ENCODE measurements around the gene PROM1. TPM values are rescaled to one million over a fixed set of nuclear protein-coding genes. Genes with fewer than 3 reads are reported as not detected.

Gene PROM1
- polyA plus RNA-seq, 3 donors = not detected

GRCh38 chr4:15925830-15926229 is 158.0 kb downstream of the PROM1 start:
- 67% methylated on average over 1 of the region's 3 CpGs for WGBS (ENCODE audit: insufficient coverage)
- H3K4me1 Mint-ChIP-seq = no peaks in the 10 kb centered on the region
- Histone ChIP-seq H3K9me3 (replicated peaks in 1 of 2; ENCODE audit: control insufficient read depth in 1 of 2, insufficient read depth in 1 of 2, low read length in 2 of 2) (no peaks in the 10 kb centered on the region), H4K20me1 (ENCODE audit: insufficient read depth, low read length) (no peaks in the 10 kb centered on the region), H3K4me3 (replicated peaks in 1 of 3; ENCODE audit: low read depth in 2 of 3, low read length in 3 of 3) (no peak overlapping the region), H2AFZ (ENCODE audit: insufficient read depth, low read depth, low read length, poor library complexity, severe bottlenecking) (no peak overlapping the region), H3K27ac (ENCODE audit: low read depth in 1 of 2, low read length in 2 of 2) (no peak overlapping the region), H3K9ac (ENCODE audit: insufficient read depth, low read length, poor library complexity, severe bottlenecking) (no peak overlapping the region), H3K4me2 (replicated peaks; ENCODE audit: extremely low read depth, low read length, poor library complexity, severe bottlenecking) (no peak overlapping the region), H3K27me3 (ENCODE audit: control insufficient read depth in 2 of 2, insufficient read depth in 2 of 2, low read length in 2 of 2) (no peaks in the 10 kb centered on the region), H3K79me2 (ENCODE audit: insufficient read depth, low read length) (no peaks in the 10 kb centered on the region), H3K4me1 (ENCODE audit: control insufficient read depth in 1 of 2, insufficient read depth in 2 of 2, low read length in 2 of 2) (no peaks in the 10 kb centered on the region), H3K36me3 (replicated peaks in 1 of 2; ENCODE audit: control insufficient read depth in 1 of 2, insufficient read depth in 2 of 2, low read length in 2 of 2) (no peaks in the 10 kb centered on the region)
- no peak for DNase-seq
- peaks cover 3 to 11% (median 5%) of the 10 kb centered on the region in 3 donors for H3K27me3 Mint-ChIP-seq (ENCODE audit: low read depth in 3 of 3)
- intact Hi-C loops (cut with micrococcal nuclease) = no loop called here
- peaks cover 0 to 1% (median 0%) of the 10 kb centered on the region in 7 donors for H3K9me3 Mint-ChIP-seq
- no peak for TF ChIP-seq CTCF (IDR thresholded peaks at IDR 0.05)
- H3K4me3 Mint-ChIP-seq = no peak overlapping the region
- no peak overlapping the region for H3K27ac Mint-ChIP-seq
- H3K36me3 Mint-ChIP-seq = no peaks in the 10 kb centered on the region

- Histone ChIP-seq H4K20me1 (ENCODE audit: insufficient read depth, low read length) (no peaks in the 10 kb centered on the region), H3K79me2 (ENCODE audit: insufficient read depth, low read length) (no peaks in the 10 kb centered on the region), H3K4me2 (replicated peaks; ENCODE audit: extremely low read depth, low read length, poor library complexity, severe bottlenecking) (no peak overlapping the region), H2AFZ (ENCODE audit: insufficient read depth, low read depth, low read length, poor library complexity, severe bottlenecking) (no peak overlapping the region), H3K27ac (ENCODE audit: low read depth in 1 of 2, low read length in 2 of 2) (no peak overlapping the region), H3K4me3 (replicated peaks in 1 of 3; ENCODE audit: low read depth in 2 of 3, low read length in 3 of 3) (no peak overlapping the region), H3K9ac (ENCODE audit: insufficient read depth, low read length, poor library complexity, severe bottlenecking) (no peak overlapping the region), H3K27me3 (ENCODE audit: control insufficient read depth in 2 of 2, insufficient read depth in 2 of 2, low read length in 2 of 2) (no peaks in the 10 kb centered on the region), H3K9me3 (replicated peaks in 1 of 2; ENCODE audit: control insufficient read depth in 1 of 2, insufficient read depth in 1 of 2, low read length in 2 of 2) (peaks cover 0 to 3% of the 10 kb centered on the region in 2 donors), H3K4me1 (ENCODE audit: control insufficient read depth in 1 of 2, insufficient read depth in 2 of 2, low read length in 2 of 2) (no peaks in the 10 kb centered on the region), H3K36me3 (replicated peaks in 1 of 2; ENCODE audit: control insufficient read depth in 1 of 2, insufficient read depth in 2 of 2, low read length in 2 of 2) (no peaks in the 10 kb centered on the region)
- Mint-ChIP-seq H3K4me3 (peak overlapping the region in 1 of 2 donors; percentile 37), H3K27ac (no peak overlapping the region), H3K4me1 (no peaks in the 10 kb centered on the region), H3K27me3 (ENCODE audit: low read depth in 3 of 3) (peaks cover 3 to 7% (median 5%) of the 10 kb centered on the region in 3 donors), H3K36me3 (no peaks in the 10 kb centered on the region), H3K9me3 (peaks cover 0 to 4% (median 0%) of the 10 kb centered on the region in 7 donors)
- WGBS (ENCODE audit: insufficient coverage) = 89% methylated on average over 1 of the region's 1 CpG
- DNase-seq = no peak
- no peak for TF ChIP-seq CTCF (IDR thresholded peaks at IDR 0.05)
- intact Hi-C loops (cut with micrococcal nuclease) = no loop called here
Measured at GRCh38 chr4:15921592-15921932, 162.3 kb downstream of the PROM1 start.

Data from CD14-positive monocyte (primary cell).